ENCODE results near the gene SYAP1. TPM values are rescaled to one million over a fixed set of nuclear protein-coding genes. Genes with fewer than 3 reads are reported as not detected.

The SYAP1 gene
- total RNA-seq, 1 donor from 2014 or later: 14.2 TPM

- Histone ChIP-seq H3K4me1 (peaks cover 0 to 11% of the 10 kb centered on the region in 2 donors), H3K9me3 (no peaks in the 10 kb centered on the region), H3K27me3 (no peaks in the 10 kb centered on the region), H3K4me3 (no peak overlapping the region), H3K36me3 (peaks cover 0 to 5% of the 10 kb centered on the region in 2 donors), H3K27ac (no peak overlapping the region)
- intact Hi-C loops (cut with DNase I): loop anchor here (5.0 kb wide), 2 partner anchors 931 to 949 kb away; partner anchors contain the start of gene SCML1
- TF ChIP-seq CTCF (IDR thresholded peaks at IDR 0.05): no peak
- peak in 1 of 2 donors; percentile 62 for DNase-seq (ENCODE audit: low spot score in 2 of 2)
Measured at GRCh38 chrX:16788477-16788876, 69.1 kb downstream of the SYAP1 start.

- no peaks in the 10 kb centered on the region for H3K9me3 ChIP-seq
- no peak for DNase-seq (ENCODE audit: low spot score in 2 of 2)
- no peak for TF ChIP-seq CTCF (IDR thresholded peaks at IDR 0.05)
- H3K4me1 ChIP-seq: no peaks in the 10 kb centered on the region
- H3K27me3 ChIP-seq: no peaks in the 10 kb centered on the region
- H3K4me3 ChIP-seq: no peak overlapping the region
- peaks cover 5 to 12% of the 10 kb centered on the region in 2 donors for H3K36me3 ChIP-seq
- intact Hi-C loops (cut with DNase I): no loop called here
- H3K27ac ChIP-seq: no peak overlapping the region
Measured at GRCh38 chrX:16796298-16796697, 76.9 kb downstream of the SYAP1 start.

- intact Hi-C loops (cut with DNase I): no loop called here
- no peak for TF ChIP-seq CTCF (IDR thresholded peaks at IDR 0.05)
- Histone ChIP-seq H3K36me3 (peaks cover 5 to 12% of the 10 kb centered on the region in 2 donors), H3K9me3 (no peaks in the 10 kb centered on the region), H3K4me1 (no peaks in the 10 kb centered on the region), H3K27me3 (no peaks in the 10 kb centered on the region), H3K4me3 (no peak overlapping the region), H3K27ac (no peak overlapping the region)
- DNase-seq (ENCODE audit: low spot score in 2 of 2): no peak
Measured at GRCh38 chrX:16797358-16797757, 77.9 kb downstream of the SYAP1 start.

GRCh38 chrX:16797841-16798240, 78.4 kb downstream of the SYAP1 start:
- intact Hi-C loops (cut with DNase I): no loop called here

GRCh38 chrX:16804923-16805464, 85.6 kb downstream of the SYAP1 start:
- no peak for TF ChIP-seq CTCF (IDR thresholded peaks at IDR 0.05)
- Histone ChIP-seq H3K4me3 (no peak overlapping the region), H3K4me1 (peaks cover 0 to 14% of the 10 kb centered on the region in 2 donors), H3K36me3 (peaks cover 3 to 4% of the 10 kb centered on the region in 2 donors), H3K9me3 (no peaks in the 10 kb centered on the region), H3K27ac (no peak overlapping the region), H3K27me3 (no peaks in the 10 kb centered on the region)
- no peak for DNase-seq (ENCODE audit: low spot score in 2 of 2)
- intact Hi-C loops (cut with DNase I): no loop called here

More at GRCh38 chrX:16797841-16798240, 78.4 kb downstream of the SYAP1 start:
- Histone ChIP-seq H3K27ac (no peak overlapping the region), H3K27me3 (no peaks in the 10 kb centered on the region), H3K36me3 (peaks cover 5 to 13% of the 10 kb centered on the region in 2 donors), H3K4me3 (no peak overlapping the region), H3K4me1 (no peaks in the 10 kb centered on the region), H3K9me3 (no peaks in the 10 kb centered on the region)
- no peak for TF ChIP-seq CTCF (IDR thresholded peaks at IDR 0.05)
- no peak for DNase-seq (ENCODE audit: low spot score in 2 of 2)
